HepG2 (cell line): ENCODE results near the gene PTPN14. TPM values are rescaled to one million over a fixed set of nuclear protein-coding genes. Genes with fewer than 3 reads are reported as not detected.

Source experiments
- ATAC-seq: fragments of 200-7000 bp; cut with Tn5 transposase; 3 replicates; pipeline ENCODE4 v1.9.1; 2020; ENCODE audit warnings: mild to moderate bottlenecking, moderate library complexity
- BruUV-seq: library from RNA; stranded (reverse); fragments of 400-500 nt; replicated peaks from 2 replicates; lab custom pipeline; 2021; lab: Mats Ljungman, UMichigan
- CTCF ChIA-PET: fragments of 300-600 bp; formaldehyde crosslinking; extraction: SDS; loops from one replicate; lab custom pipeline; 2021; ENCODE audit warnings: low total read pairs, inconsistent platforms, low intra/inter-chr PET ratio; lab: Yijun Ruan, JAX
- POLR2A ChIA-PET: fragments of 350-600 bp; sonication (Branson Sonifier 250); formaldehyde crosslinking; loops from one replicate; lab custom pipeline; 2020; ENCODE audit warnings: antibody characterized with exemption, inconsistent platforms; lab: Yijun Ruan, JAX
- DNase-seq: peaks from one replicate; pipeline ENCODE4 v3.0.0-alpha.2; 2015; ENCODE audit warnings: low spot score
- FAIRE-seq: peaks from 3 replicates; lab custom pipeline; 2011; peaks lifted over from hg19 to GRCh38; lab: Jason Lieb, UNC
- H2AFZ ChIP-seq: one replicate; pipeline ENCODE4 v1.6.1; 2011; ENCODE audit warnings: low read length, inconsistent platforms
- H3K27ac ChIP-seq: fragments of 300-600 bp; 3 replicates; pipeline ENCODE4 v1.8.0; 2011; ENCODE audit warnings: mixed run types, mild to moderate bottlenecking, mixed read lengths, low read length, inconsistent platforms; ENCODE audit not compliant: insufficient read depth; ENCODE audit errors: extremely low read length
- H3K27me3 ChIP-seq, 2 experiments: fragments of 200-600 bp in 1 of 2; 2 replicates in 1 of 2; 3 replicates in 1 of 2; pipeline versions ENCODE4 v1.6.0 to v1.8.0; 2011; ENCODE audit warnings: low read length in 2 of 2, mild to moderate bottlenecking in 2 of 2, moderate library complexity in 2 of 2, inconsistent platforms in 1 of 2; ENCODE audit not compliant: insufficient read depth in 2 of 2, control insufficient read depth in 1 of 2
- H3K36me3 ChIP-seq, 2 experiments: fragments of 200-600 bp in 1 of 2; replicated peaks in 1 of 2; 2 replicates in 1 of 2; 3 replicates in 1 of 2; pipeline versions ENCODE4 v1.5.1 to v1.8.0; 2011; ENCODE audit warnings: low read length in 2 of 2, inconsistent platforms in 1 of 2; ENCODE audit not compliant: insufficient read depth in 2 of 2, control insufficient read depth in 1 of 2
- H3K4me1 ChIP-seq: 2 replicates; pipeline ENCODE4 v1.5.1; 2012; ENCODE audit warnings: low read length, inconsistent platforms; ENCODE audit not compliant: insufficient read depth
- H3K4me2 ChIP-seq: 2 replicates; pipeline ENCODE4 v1.6.0; 2011; ENCODE audit warnings: low read depth, low read length, inconsistent platforms
- H3K4me3 ChIP-seq, 3 experiments: fragments of 200-600 bp in 1 of 3; sonication (generic), shearing (Covaris generic) in 1 of 3; replicated peaks in 1 of 3; 2 replicates each; pipeline ENCODE4 v1.5.1; 2011 to 2016; ENCODE audit warnings: low read length in 3 of 3, inconsistent platforms in 2 of 3, low read depth in 2 of 3, mild to moderate bottlenecking in 2 of 3, control low read depth in 1 of 3, mixed read lengths in 1 of 3; ENCODE audit not compliant: insufficient read depth in 1 of 3
- H3K79me2 ChIP-seq: one replicate; pipeline ENCODE4 v1.6.1; 2011; ENCODE audit warnings: low read length, inconsistent platforms; ENCODE audit not compliant: insufficient read depth
- H3K9ac ChIP-seq: 2 replicates; pipeline ENCODE4 v1.6.0; 2011; ENCODE audit warnings: mild to moderate bottlenecking, low read depth, low read length, inconsistent platforms; ENCODE audit not compliant: insufficient read depth
- H3K9me3 ChIP-seq: 2 replicates; pipeline ENCODE4 v1.5.1; 2012; ENCODE audit warnings: mild to moderate bottlenecking, low read length
- H4K20me1 ChIP-seq: 2 replicates; pipeline ENCODE4 v1.6.0; 2011; ENCODE audit warnings: inconsistent platforms, mild to moderate bottlenecking, low read length, moderate library complexity; ENCODE audit not compliant: insufficient read depth
- DMAP1 ChIP-seq: IDR thresholded peaks from 2 replicates; pipeline ENCODE4 v1.6.1; 2016
- ELF3 ChIP-seq: IDR thresholded peaks from 2 replicates; pipeline ENCODE4 v1.6.1; 2016; ENCODE audit warnings: missing genetic modification reagents, missing compliant biosample characterization
- MBD4 ChIP-seq: IDR thresholded peaks from 2 replicates; pipeline ENCODE4 v1.6.1; 2012; ENCODE audit warnings: low read length, inconsistent platforms, borderline replicate concordance
- MED1 ChIP-seq: sonication (generic); formaldehyde crosslinking; IDR thresholded peaks from 2 replicates; pipeline ENCODE4 v1.4.0; 2020; ENCODE audit warnings: missing genetic modification reagents
- NONO ChIP-seq, 2 experiments: fragments of 450-650 bp in 1 of 2; sonication (generic) in 1 of 2; formaldehyde crosslinking in 1 of 2; IDR thresholded peaks in 1 of 2; conservative IDR thresholded peaks in 1 of 2; 2 replicates each; pipeline versions ENCODE4 v1.6.1 to v1.8.0; 2017 to 2022; ENCODE audit warnings: mild to moderate bottlenecking in 1 of 2, missing genetic modification reagents in 1 of 2, moderate library complexity in 1 of 2
- REXO4 ChIP-seq: sonication (generic); formaldehyde crosslinking; IDR thresholded peaks from 2 replicates; pipeline ENCODE4 v1.8.0; 2022; ENCODE audit warnings: missing genetic modification reagents, mild to moderate bottlenecking, borderline replicate concordance
- RXRB ChIP-seq: IDR thresholded peaks from 2 replicates; pipeline ENCODE4 v1.6.1; 2016; ENCODE audit warnings: borderline replicate concordance, missing genetic modification reagents, missing compliant biosample characterization
- ZFP90 ChIP-seq: sonication (generic); formaldehyde crosslinking; IDR thresholded peaks from 2 replicates; pipeline ENCODE4 v1.8.0; 2022; ENCODE audit warnings: missing genetic modification reagents, mild to moderate bottlenecking, inconsistent platforms, borderline replicate concordance
- ZFY ChIP-seq: sonication (generic); formaldehyde crosslinking; IDR thresholded peaks from 2 replicates; pipeline ENCODE4 v1.4.0; 2020; ENCODE audit warnings: missing genetic modification reagents
- ZNF253 ChIP-seq: sonication (generic); formaldehyde crosslinking; IDR thresholded peaks from 2 replicates; pipeline ENCODE4 v1.8.0; 2022; ENCODE audit warnings: mild to moderate bottlenecking, missing genetic modification reagents, borderline replicate concordance
- ZNF296 ChIP-seq: sonication (generic); formaldehyde crosslinking; conservative IDR thresholded peaks from 2 replicates; pipeline ENCODE4 v1.5.0; 2020; ENCODE audit warnings: mild to moderate bottlenecking, missing genetic modification reagents
- ZNF564 ChIP-seq: sonication (generic); formaldehyde crosslinking; IDR thresholded peaks from 2 replicates; pipeline ENCODE4 v1.8.1; 2023; ENCODE audit warnings: mild to moderate bottlenecking, missing genetic modification reagents
- ZNF589 ChIP-seq: sonication (generic); formaldehyde crosslinking; conservative IDR thresholded peaks from 2 replicates; pipeline ENCODE4 v1.8.0; 2022; ENCODE audit warnings: mild to moderate bottlenecking, moderate library complexity, missing genetic modification reagents
- ZNF614 ChIP-seq: IDR thresholded peaks from 2 replicates; pipeline ENCODE4 v1.6.1; 2018; ENCODE audit warnings: missing biosample characterization, missing genetic modification reagents, inconsistent platforms, borderline replicate concordance
- ZNF724P ChIP-seq: sonication (generic); formaldehyde crosslinking; IDR thresholded peaks from 2 replicates; pipeline ENCODE4 v1.8.0; 2022; ENCODE audit warnings: missing genetic modification reagents, borderline replicate concordance
- ZSCAN29 ChIP-seq: sonication (generic); formaldehyde crosslinking; conservative IDR thresholded peaks from 2 replicates; pipeline ENCODE4 v1.4.0; 2020; ENCODE audit warnings: mild to moderate bottlenecking, missing genetic modification reagents
- WGBS: methylation state at CpG from one replicate; pipeline ENCODE4 v1.1.6; 2017; ENCODE audit warnings: low lambda C conversion rate; 5-methylcytosine and 5-hydroxymethylcytosine counted together
- in situ Hi-C: cut with HindIII; loops from 2 replicates; pipeline ENCODE4 v1.10.0; 2017; ENCODE audit warnings: low pct_unique_long_range_greater_than_20kb; ENCODE audit not compliant: extremely low pct_ligation_motif_present
- intact Hi-C: fragments of 100-400 bp; cut with micrococcal nuclease; formaldehyde crosslinking; loops from one replicate; pipeline ENCODE4 v1.10.0; 2022; ENCODE audit not compliant: unreplicated experiment
- polyA plus RNA-seq, 8 experiments: library from polyadenylated mRNA; depleted of rRNA in 3 of 8; stranded (reverse) in 7 of 8; unstranded in 1 of 8; fragments of >200 nt; fragmentation: Illumina TruSeq in 4 of 8; extraction: Trizol in 4 of 8; gene quantifications; 2 replicates each; pipeline versions ENCODE4 v1.2.1 to v1.2.3, GENCODE V29; 2011 to 2016; ENCODE audit warnings: low read depth in 4 of 8, missing spikeins in 1 of 8, mixed read lengths in 1 of 8; ENCODE audit not compliant: insufficient read depth in 1 of 8
- total RNA-seq, 5 experiments: library from RNA; depleted of rRNA; stranded (reverse); fragments of >200 nt; fragmentation: Illumina TruSeq; extraction: Trizol; gene quantifications; 2 replicates each; pipeline ENCODE4 v1.2.3, GENCODE V29; 2016; ENCODE audit warnings: low read depth in 1 of 5
- TF ChIP-seq, protein P1 (sequence below): IDR thresholded peaks from 2 replicates; pipeline ENCODE4 v1.6.1; 2016; ENCODE audit warnings: missing biosample characterization, missing genetic modification reagents, low read depth
- TF ChIP-seq, protein P2 (sequence below): sonication (generic); formaldehyde crosslinking; IDR thresholded peaks from 2 replicates; pipeline ENCODE4 v1.4.0; 2020; ENCODE audit warnings: mild to moderate bottlenecking, missing genetic modification reagents
- TF ChIP-seq, protein P3 (sequence below): sonication (generic); formaldehyde crosslinking; IDR thresholded peaks from 2 replicates; pipeline ENCODE4 v1.4.0; 2020; ENCODE audit warnings: missing genetic modification reagents

PTPN14 gene
- total and polyA plus RNA-seq, 2 of the 13 experiments (the other 11 are each of a cell fraction or from before 2014, with no cell fraction given) = 3.9 to 4.7 TPM

DNA sequence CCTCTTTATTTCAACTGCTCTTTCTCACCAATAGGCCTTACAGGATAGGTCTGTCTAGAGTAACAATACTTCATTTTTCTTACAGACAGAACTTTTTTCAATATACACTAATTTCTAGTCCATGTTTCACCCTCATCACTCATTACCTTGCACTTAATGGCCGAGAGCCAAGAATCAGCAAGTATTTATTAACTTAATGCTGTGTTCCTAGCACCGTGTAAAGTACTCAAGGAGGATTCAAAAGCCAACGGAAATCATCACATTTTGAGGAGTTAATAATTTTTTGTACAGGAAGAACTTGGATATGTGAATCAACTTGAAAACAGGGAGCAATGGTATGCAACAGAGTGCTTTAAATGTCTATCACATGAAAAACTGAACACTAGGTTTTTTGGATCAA lies 102.0 kb downstream of the PTPN14 start (continued):
- TF ChIP-seq MBD4 = no peak
- TF ChIP-seq DMAP1 (CRISPR knock-in tag) = no peak
- no peak for TF ChIP-seq RXRB (CRISPR knock-in tag)
- TF ChIP-seq ZNF296 (CRISPR knock-in tag) = no peak
- TF ChIP-seq ZNF724P = no peak
- TF ChIP-seq ZNF589 = no peak

DNA sequence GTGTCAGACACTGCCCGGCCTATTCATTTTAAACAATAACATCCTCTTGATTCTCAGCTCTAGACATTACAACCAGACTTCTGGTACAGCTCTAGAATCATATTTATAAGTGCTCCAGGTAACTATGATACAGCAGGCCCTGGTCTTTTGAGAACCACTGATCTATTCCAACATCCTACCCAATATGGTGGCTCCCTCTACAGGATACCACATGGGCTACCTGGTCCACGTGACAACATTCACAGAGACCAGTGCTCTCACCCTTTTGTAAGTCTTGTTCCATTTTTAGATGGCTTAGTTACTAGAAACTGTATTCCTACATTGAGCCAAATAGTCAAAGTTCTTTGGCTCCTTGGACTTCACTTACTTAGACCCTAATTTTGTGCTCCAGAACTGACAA lies 102.9 kb downstream of the PTPN14 start:
- H3K9me3 ChIP-seq = no peaks in the 10 kb centered on the region
- CTCF ChIA-PET = no interaction called here
- H3K36me3 ChIP-seq = 0 out of 5 replicates have a peak, but pooled peaks cover 0 to 2% of the 10 kb centered on the region in 2 experiments
- H3K4me1 ChIP-seq = peaks cover 20% of the 10 kb centered on the region
- H3K27ac ChIP-seq = no peak overlapping the region
- in situ Hi-C loops (no loop called here), intact Hi-C loops (loop anchor here (5.0 kb wide), 1 partner anchor 36 kb away; no protein-coding TSS in a partner anchor)
- no peak overlapping the region for H3K4me3 ChIP-seq
- H3K27me3 ChIP-seq = no peaks in the 10 kb centered on the region; a peak in 1 of 5 replicates
- H3K79me2 ChIP-seq = no peaks in the 10 kb centered on the region
- WGBS = 100% methylated on average over 2 of the region's 2 CpGs
- BruUV-seq = no TSS peak
- FAIRE-seq (no peak), DNase-seq (no peak), ATAC-seq (no peak)
- no peak overlapping the region for H3K9ac ChIP-seq
- H2AFZ ChIP-seq = no peak overlapping the region
- H4K20me1 ChIP-seq = no peaks in the 10 kb centered on the region
- POLR2A ChIA-PET = no interaction called here
- H3K4me2 ChIP-seq = no peak overlapping the region
- no peak for TF ChIP-seq MED1 (CRISPR knock-in tag)
- TF ChIP-seq ZNF614 (CRISPR knock-in tag) = no peak
- TF ChIP-seq ZNF253 (CRISPR knock-in tag) = no peak
- TF ChIP-seq ZFP90 (CRISPR knock-in tag) = no peak
- TF ChIP-seq ZNF564 (CRISPR knock-in tag) = no peak
- no peak for TF ChIP-seq NONO (IDR thresholded peaks at IDR 0.05)
- no peak for TF ChIP-seq NONO (CRISPR knock-in tag; conservative IDR thresholded peaks at IDR 0.05)
- TF ChIP-seq, protein P1, sequence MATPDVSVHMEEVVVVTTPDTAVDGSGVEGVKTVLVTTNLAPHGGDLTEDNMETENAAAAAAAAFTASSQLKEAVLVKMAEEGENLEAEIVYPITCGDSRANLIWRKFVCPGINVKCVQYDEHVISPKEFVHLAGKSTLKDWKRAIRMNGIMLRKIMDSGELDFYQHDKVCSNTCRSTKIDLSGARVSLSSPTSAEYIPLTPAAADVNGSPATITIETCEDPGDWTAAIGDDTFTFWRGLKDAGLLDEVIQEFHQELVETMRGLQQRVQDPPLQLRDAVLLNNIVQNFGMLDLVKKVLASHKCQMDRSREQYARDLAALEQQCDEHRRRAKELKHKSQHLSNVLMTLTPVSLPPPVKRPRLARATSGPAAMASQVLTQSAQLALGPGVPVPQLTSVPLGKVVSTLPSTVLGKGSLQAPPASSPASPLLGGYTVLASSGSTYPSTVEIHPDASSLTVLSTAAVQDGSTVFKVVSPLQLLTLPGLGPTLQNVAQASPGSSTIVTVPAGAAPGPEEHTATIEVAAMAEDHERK = no peak
- TF ChIP-seq ZSCAN29 (CRISPR knock-in tag) = no peak
- TF ChIP-seq ZFY (CRISPR knock-in tag) = no peak
- TF ChIP-seq REXO4 (CRISPR knock-in tag) = no peak
- TF ChIP-seq, protein P2, sequence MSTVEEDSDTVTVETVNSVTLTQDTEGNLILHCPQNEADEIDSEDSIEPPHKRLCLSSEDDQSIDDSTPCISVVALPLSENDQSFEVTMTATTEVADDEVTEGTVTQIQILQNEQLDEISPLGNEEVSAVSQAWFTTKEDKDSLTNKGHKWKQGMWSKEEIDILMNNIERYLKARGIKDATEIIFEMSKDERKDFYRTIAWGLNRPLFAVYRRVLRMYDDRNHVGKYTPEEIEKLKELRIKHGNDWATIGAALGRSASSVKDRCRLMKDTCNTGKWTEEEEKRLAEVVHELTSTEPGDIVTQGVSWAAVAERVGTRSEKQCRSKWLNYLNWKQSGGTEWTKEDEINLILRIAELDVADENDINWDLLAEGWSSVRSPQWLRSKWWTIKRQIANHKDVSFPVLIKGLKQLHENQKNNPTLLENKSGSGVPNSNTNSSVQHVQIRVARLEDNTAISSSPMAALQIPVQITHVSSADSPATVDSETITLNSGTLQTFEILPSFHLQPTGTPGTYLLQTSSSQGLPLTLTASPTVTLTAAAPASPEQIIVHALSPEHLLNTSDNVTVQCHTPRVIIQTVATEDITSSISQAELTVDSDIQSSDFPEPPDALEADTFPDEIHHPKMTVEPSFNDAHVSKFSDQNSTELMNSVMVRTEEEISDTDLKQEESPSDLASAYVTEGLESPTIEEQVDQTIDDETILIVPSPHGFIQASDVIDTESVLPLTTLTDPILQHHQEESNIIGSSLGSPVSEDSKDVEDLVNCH (CRISPR knock-in tag) = no peak
- TF ChIP-seq, protein P3, sequence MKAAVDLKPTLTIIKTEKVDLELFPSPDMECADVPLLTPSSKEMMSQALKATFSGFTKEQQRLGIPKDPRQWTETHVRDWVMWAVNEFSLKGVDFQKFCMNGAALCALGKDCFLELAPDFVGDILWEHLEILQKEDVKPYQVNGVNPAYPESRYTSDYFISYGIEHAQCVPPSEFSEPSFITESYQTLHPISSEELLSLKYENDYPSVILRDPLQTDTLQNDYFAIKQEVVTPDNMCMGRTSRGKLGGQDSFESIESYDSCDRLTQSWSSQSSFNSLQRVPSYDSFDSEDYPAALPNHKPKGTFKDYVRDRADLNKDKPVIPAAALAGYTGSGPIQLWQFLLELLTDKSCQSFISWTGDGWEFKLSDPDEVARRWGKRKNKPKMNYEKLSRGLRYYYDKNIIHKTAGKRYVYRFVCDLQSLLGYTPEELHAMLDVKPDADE (CRISPR knock-in tag) = no peak
- no peak for TF ChIP-seq ELF3 (CRISPR knock-in tag)
